D721Med (cell line): ENCODE measurements around the gene CD86.

ENCODE experiments used
- DNase-seq: peaks from one replicate; pipeline ENCODE4 v3.0.0; 2011; ENCODE audit warnings: low spot score; ENCODE audit not compliant: insufficient read length
- FAIRE-seq: peaks from 2 replicates; lab custom pipeline; 2011; peaks lifted over from hg19 to GRCh38; lab: Jason Lieb, UNC
- TF ChIP-seq, protein P1 (sequence below): IDR thresholded peaks from 2 replicates; pipeline ENCODE4 v1.5.1; 2012; ENCODE audit warnings: mild to moderate bottlenecking, control low read depth; ENCODE audit not compliant: insufficient read depth; ENCODE audit errors: missing control alignments

Gene CD86

GRCh38 chr3:122105626-122106025 lies 50.5 kb downstream of the CD86 start:
- no peak for DNase-seq
- TF ChIP-seq, protein P1, sequence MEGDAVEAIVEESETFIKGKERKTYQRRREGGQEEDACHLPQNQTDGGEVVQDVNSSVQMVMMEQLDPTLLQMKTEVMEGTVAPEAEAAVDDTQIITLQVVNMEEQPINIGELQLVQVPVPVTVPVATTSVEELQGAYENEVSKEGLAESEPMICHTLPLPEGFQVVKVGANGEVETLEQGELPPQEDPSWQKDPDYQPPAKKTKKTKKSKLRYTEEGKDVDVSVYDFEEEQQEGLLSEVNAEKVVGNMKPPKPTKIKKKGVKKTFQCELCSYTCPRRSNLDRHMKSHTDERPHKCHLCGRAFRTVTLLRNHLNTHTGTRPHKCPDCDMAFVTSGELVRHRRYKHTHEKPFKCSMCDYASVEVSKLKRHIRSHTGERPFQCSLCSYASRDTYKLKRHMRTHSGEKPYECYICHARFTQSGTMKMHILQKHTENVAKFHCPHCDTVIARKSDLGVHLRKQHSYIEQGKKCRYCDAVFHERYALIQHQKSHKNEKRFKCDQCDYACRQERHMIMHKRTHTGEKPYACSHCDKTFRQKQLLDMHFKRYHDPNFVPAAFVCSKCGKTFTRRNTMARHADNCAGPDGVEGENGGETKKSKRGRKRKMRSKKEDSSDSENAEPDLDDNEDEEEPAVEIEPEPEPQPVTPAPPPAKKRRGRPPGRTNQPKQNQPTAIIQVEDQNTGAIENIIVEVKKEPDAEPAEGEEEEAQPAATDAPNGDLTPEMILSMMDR = no peak
- FAIRE-seq = no peak

DNA sequence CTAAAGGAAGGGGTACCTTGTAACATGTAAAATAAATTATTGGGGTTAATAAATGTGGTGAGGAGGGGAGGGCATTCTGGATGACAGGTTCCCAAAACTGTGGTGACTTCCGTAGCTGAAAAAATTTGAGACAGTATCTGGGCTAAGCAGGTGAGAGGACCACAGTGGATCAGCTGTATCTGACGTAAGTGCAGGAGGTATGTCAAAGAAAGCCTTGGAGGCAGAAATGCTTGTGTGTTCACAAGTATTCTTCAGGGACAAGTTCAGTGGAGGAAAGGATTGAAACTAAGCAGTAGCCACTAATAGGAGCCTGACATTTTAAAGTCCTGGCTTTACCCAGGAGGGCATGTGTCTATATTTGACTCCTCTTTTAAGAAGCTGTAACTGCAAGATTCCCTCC lies 52.0 kb downstream of the CD86 start:
- no peak for DNase-seq
- FAIRE-seq = no peak
- TF ChIP-seq, protein P1 = no peak

DNA sequence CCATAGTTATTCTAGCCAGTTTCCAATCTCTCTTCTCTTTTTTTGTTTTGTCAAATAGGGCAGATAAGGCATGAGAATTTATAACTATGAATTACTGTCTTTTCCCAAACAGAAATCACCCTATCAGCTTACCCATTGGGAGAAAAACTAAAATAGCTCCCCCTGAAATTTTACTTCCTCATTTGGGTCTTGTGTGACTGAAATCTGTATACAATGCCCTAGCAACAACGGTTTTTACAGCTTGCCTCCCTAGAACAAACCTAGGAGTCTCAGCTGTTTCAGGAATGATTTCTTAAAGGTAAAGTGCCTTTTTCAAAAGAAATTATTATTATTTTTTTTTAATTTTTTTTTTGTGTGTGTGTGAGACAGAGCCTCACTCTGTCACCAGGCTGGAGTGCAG lies 56.8 kb downstream of the CD86 start:
- TF ChIP-seq, protein P1 = no peak
- FAIRE-seq = no peak
- no peak for DNase-seq

- DNase-seq = no peak
- no peak for FAIRE-seq
- TF ChIP-seq, protein P1 = no peak
Observed at GRCh38 chr3:122112754-122113153, 57.6 kb downstream of the CD86 start.

DNA sequence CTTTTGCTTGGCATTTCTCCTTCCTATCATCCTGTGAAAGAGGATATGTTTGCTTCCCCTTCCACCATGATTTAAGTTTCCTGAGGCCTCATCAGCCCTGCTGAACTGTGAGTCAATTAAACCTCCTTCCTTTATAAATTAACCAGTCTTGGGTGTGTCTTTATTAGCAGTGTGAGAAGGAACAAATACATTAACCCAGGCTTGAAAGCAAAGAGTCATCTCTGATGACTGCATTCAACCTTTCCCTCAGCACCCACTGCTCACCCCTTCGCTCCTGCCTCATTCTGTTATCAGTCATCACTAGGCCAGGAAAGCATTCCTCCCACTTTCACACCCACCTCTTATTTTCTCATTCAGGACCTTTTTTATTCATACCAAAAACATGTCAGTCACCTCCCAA lies 68.7 kb downstream of the CD86 start:
- no peak for FAIRE-seq

DNA sequence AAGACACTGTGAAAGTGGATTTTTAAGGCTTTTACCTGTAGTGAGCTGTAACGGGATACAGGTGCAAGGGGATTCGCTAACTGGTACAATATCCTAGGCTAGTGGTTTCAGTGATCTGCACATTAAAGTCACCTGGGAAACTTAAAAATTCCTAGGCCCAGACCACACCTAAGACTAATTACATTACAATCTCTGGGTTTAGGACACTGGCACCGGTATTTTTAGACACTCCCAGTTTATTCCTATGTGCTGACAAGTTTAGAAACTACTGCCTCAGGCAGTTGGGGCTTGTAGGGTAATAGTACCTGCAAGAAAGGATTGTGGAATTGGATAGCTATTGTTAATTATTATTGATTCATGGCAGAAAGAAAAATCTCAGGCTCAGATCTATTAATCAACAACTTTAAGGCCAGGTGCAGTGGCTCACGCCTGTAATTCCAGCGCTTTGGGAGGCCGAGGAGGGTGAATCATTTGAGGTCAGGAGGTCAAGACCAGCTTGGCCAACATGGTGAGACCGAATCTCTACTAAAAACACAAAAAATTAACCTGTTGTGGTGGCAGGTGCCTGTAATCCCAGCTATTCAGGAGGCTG lies 77.9 kb downstream of the CD86 start:
- FAIRE-seq = no peak
- no peak for DNase-seq

More for the DNA sequence above, 68.7 kb downstream of the CD86 start:
- TF ChIP-seq, protein P1 = no peak
- no peak for DNase-seq

GRCh38 chr3:122146466-122146865 lies 91.3 kb downstream of the CD86 start:
- no peak for FAIRE-seq
- TF ChIP-seq, protein P1 = no peak
- DNase-seq = no peak

More for the DNA sequence above, 77.9 kb downstream of the CD86 start:
- TF ChIP-seq, protein P1 = no peak
